Activated CD4-positive, alpha-beta T cell treated with anti-CD3 and anti-CD28 coated beads, Interleukin-2, Interleukin-6, amounts not matched to agents 100 ng/mL and 50 ng/mL, durations not matched to agents 16 hours and 8 hours (primary cell): ENCODE results near the gene IQSEC1.

Experiments used
- DNase-seq: peaks from one replicate; pipeline ENCODE4 v3.0.0-alpha.2; 2020

IQSEC1 gene

GRCh38 chr3:12964711-12965612 lies 108.3 kb downstream of the IQSEC1 start:
- DNase-seq: no peak

- DNase-seq: no peak
These were observed 109.1 kb downstream of the IQSEC1 start for GRCh38 chr3:12963922-12964701.

- DNase-seq: peak; percentile 82
These were observed 109.9 kb downstream of the IQSEC1 start for GRCh38 chr3:12963231-12963896.

GRCh38 chr3:12962292-12962691 lies 110.9 kb downstream of the IQSEC1 start:
- no peak for DNase-seq

GRCh38 chr3:12961697-12962036 lies 111.6 kb downstream of the IQSEC1 start:
- no peak for DNase-seq

- DNase-seq: no peak
These were observed 112.1 kb downstream of the IQSEC1 start for GRCh38 chr3:12961007-12961696.

- no peak for DNase-seq
These were observed 112.7 kb downstream of the IQSEC1 start for GRCh38 chr3:12960497-12960896.

- no peak for DNase-seq
These were observed 113.3 kb downstream of the IQSEC1 start for GRCh38 chr3:12959838-12960378.

GRCh38 chr3:12959410-12959809 lies 113.8 kb downstream of the IQSEC1 start:
- no peak for DNase-seq

- no peak for DNase-seq
These were observed 115.1 kb downstream of the IQSEC1 start for GRCh38 chr3:12957824-12958792.

GRCh38 chr3:12957339-12957738 lies 115.9 kb downstream of the IQSEC1 start:
- no peak for DNase-seq

GRCh38 chr3:12956316-12956660 lies 116.9 kb downstream of the IQSEC1 start:
- no peak for DNase-seq

- DNase-seq: no peak
These were observed 117.4 kb downstream of the IQSEC1 start for GRCh38 chr3:12955651-12956315.

GRCh38 chr3:12954891-12955650 lies 118.2 kb downstream of the IQSEC1 start:
- peak; percentile 32 for DNase-seq

- DNase-seq: no peak
These were observed 119.0 kb downstream of the IQSEC1 start for GRCh38 chr3:12954180-12954579.

GRCh38 chr3:12953201-12953995 lies 119.8 kb downstream of the IQSEC1 start:
- no peak for DNase-seq

GRCh38 chr3:12952343-12953200 lies 120.7 kb downstream of the IQSEC1 start:
- DNase-seq: no peak
